Activated CD4-positive, CD25-positive, alpha-beta regulatory T cell treated with anti-CD3 and anti-CD28 coated beads, Interleukin-2, amount 50 U/mL, for 24 hours (primary cell): Measurements from ENCODE around the gene GPSM3.
"Not testable (repeated sequence)": the region's sequence is repeated elsewhere in the genome, so short reads cannot be mapped to it uniquely, and the experiment has no call there.

Experiments used
- ATAC-seq, 2 donors: fragments of 150-1000 bp; cut with Tn5 transposase; one replicate each; pipeline ENCODE4 v1.10.0; 2021; ENCODE audit warnings: mild to moderate bottlenecking in 1 of 2, moderate library complexity in 1 of 2

The GPSM3 gene

GRCh38 chr6:32202186-32202585 lies 9.7 kb upstream of the GPSM3 start:
- no peak for ATAC-seq

DNA sequence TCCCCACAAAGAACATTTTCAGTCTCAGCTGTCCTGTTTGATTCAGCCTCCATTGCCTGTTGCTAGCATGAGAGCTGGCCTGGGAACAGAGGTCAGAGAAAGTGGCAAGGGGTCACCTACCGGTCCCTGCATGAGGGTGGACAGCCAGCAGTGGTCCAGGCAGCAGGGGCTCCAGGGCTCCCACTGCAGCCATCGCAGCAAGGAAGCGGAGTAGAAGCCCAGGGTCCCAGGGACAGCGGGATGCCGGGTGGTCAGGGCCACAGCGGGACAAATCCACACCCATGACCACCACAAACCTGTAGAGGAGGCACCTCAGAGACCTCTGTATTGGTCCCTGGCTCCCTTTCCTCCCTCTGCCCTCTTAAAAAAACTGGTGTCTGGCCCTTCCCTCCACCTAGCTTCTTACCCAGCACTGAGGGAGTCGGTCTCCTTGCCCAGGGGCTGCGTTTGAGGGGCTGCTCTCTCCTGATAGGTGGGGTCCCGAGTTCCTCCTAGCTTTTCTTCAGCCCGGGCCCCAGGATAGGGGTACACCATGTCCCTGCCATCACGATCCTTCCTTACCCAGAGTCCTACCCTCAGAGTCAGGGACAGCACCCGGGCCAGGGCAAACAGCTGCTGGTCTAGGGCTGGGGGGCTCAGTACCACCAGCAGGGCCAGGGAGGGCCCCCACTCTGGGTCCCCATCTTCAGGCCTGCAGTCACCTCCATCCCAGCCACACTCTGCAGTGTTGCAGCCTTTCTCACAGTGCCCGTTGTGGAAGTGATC lies 8.4 kb upstream of the GPSM3 start:
- no peak for ATAC-seq

DNA sequence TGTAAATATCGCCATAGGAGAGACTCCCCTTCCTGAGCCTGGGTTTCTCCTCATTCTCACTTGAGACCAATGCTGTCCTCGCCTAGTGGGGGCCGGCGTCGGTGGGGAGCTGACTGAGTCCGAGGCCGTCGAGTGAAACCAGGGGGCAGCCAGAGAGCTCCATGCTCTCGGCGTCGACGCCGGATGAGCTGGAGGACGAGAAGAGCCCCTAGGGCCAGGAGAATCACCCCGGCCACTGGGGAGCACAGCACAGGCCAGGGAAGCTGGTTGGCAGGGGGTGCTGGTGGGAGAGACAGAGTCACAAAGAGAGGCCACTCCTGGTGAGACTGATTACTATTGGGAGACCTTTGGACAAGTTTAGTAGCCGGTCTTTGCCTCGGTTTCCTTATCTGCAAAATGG lies 6.4 kb upstream of the GPSM3 start:
- ATAC-seq: no peak

DNA sequence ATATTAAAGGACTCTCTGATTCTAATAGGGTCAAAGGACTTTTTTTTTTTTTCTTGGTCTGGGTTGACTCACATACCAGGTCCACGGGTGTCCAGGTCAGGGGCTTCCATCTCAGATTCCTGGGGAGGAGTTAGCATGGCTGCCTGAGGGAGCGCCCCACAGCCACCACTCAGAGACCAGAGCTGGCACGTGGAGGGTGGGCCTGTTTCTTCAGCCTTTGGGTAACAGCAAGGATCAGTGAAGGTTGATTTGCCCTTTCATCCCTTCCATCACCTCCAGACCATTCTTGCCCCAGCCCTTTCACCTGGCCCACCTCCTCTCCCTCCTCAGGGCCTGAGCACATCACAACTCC lies 5.9 kb upstream of the GPSM3 start:
- no peak for ATAC-seq

GRCh38 chr6:32196682-32197616 lies 4.5 kb upstream of the GPSM3 start:
- no peak for ATAC-seq

GRCh38 chr6:32195902-32196681 lies 3.6 kb upstream of the GPSM3 start:
- peak; percentile 86 to 90 for ATAC-seq

GRCh38 chr6:32195652-32195901 lies 3.1 kb upstream of the GPSM3 start:
- peak; percentile 89 to 90 for ATAC-seq

DNA sequence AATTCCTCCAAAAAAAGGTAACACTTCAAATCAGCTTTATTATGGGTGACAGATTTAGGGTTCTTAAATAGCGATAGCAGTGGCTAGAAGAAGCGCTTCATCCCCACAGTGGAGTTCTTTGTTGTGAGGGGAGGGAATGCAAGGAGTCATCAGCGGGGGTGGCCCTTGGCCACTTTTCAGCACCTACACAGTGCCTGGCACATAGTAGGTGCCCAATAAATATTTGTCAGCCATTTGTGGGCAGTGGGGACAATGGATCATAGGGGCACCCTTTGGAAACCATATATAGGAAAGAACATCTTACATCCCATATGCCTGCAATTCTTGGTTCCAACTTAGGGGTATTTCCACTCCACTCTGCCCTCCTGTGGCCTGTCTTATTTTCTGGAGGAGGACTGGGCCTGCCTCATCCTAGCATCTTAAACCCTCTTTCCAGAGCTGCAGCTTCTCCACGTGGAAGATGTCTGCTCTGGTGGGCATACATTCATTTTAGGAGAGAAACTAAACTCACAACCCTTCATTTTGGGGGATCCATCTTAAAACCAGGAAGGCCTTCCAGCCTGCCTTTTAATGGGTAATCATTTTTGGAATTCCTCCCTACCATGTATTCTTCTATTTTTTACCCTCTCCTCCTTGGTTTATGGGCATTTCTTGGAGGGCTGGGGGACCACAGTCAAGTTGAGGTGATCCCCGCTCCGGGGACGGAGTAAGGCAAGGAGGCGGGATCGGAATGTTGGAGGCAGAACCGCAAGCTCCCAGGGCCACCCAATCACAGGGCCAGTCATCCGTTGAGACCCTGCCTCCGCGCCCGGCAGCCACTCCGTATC lies 2.6 kb upstream of the GPSM3 start:
- ATAC-seq: no peak

GRCh38 chr6:32194388-32194787 lies 1.9 kb upstream of the GPSM3 start:
- ATAC-seq: no peak

- ATAC-seq: not testable (repeated sequence)
These were observed 653 bp upstream of the GPSM3 start for GRCh38 chr6:32193096-32193495.

DNA sequence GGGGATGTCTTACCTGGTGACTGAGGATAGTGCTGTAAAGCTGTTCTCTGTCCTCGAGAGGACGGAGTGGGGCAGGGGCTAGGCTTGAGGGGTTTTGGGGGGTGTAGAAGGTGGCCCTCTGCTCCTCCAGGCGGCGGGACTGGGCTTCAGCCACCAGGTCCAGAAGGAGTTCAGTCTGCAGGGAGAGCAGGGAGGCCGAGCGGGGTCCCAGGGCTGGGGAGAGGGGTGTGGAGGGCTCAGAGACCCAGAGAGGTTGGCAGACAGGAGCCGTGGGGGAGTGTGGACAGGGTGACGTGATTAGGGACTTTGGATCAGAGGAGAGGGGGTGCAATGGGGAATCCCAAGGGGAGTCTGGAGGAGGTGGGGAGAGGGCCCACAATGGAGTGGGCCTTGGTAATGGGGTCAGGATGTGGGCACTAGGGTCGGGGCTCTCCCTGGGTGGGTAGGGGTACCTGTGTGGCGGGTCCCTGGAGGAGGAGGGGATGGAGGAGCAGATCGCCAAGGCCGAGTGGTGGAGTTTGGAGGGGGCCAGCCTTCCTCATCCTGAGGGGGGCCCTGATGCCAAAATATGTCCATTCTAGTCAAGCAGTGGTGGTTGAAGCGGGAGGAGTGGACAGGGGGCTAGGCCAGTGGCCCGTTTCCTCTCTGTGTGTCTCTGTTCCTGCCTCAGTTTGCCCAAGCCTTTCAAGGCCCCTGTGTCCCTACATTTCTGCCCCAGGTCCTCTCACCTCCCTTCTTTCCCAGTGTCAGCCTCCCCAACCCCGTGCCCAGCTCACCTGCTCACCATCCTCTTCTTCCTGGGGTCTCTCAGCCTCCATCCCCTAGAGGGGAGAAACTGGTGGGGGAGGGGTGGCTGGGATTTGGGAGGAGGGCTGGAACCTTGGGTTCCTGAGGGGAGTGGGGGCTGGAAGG lies 491 bp downstream of the GPSM3 start:
- ATAC-seq: no peak

- no peak for ATAC-seq
These were observed 1.3 kb downstream of the GPSM3 start for GRCh38 chr6:32190911-32191677.

- peak; percentile 57 to 66 for ATAC-seq
These were observed 2.2 kb downstream of the GPSM3 start, which contains the start of gene PBX2 for GRCh38 chr6:32190054-32190851. TSS of gene PBX2 (minus strand) at chr6:32190202. CDS start at chr6:32189915, 287 bp downstream.

DNA sequence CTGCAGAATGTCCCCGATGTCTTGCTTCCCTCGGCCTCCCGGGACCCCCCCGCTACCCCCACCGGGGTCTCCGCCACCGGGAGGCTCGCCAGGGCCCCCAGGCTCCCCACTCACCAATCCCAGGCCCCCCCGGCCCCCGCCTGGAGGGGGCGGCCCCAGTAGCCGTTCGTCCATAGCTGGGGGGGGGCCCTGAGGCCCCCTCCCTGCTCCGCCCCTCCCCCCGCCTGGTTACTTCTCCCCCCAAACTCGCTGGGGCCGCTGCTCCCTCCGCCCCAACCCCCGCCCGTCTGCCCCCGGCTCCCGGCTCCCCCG lies 2.7 kb downstream of the GPSM3 start:
- ATAC-seq: no peak

GRCh38 chr6:32189069-32189741 lies 3.2 kb downstream of the GPSM3 start:
- no peak for ATAC-seq

GRCh38 chr6:32188381-32189068 lies 3.9 kb downstream of the GPSM3 start:
- no peak for ATAC-seq

DNA sequence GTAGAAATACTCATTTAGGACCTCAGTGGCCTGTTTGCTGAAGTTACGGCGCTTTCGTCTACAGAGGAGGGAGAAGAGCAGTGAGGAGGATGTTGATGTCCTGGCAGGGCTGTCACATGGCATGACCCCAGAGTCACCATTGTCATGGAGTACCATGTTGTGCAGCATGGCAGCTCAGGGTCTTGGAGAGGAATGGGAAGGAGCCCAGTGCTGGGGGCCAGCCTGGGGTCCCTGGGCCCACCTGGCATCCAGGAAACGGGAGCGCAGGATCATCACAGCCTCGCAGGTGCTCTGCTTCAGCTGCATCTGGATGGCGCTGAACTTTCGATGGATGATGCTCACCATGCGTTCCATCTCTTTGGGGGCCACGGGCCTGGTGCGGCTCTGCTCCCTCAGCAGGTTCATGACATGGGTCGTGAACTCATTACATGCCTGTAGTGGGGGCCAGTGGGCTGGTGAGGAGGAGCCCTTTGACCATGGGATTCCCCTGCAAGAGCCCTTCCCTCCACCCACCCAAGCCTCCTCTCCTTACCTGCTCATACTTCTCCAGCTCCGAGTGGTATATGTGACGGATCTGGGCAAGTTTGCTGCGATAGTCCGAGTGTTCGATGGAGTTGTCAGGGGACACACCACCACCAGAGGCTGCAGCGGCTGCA lies 4.6 kb downstream of the GPSM3 start:
- ATAC-seq: not testable (repeated sequence)
